ENCODE measurements around the gene ATRN.
"Not testable (repeated sequence)": the region's sequence is repeated elsewhere in the genome, so short reads cannot be mapped to it uniquely, and the experiment has no call there.

ATRN gene

GRCh38 chr20:3470627-3471396 is at the start of gene ATRN:
ATRN (plus strand) TSS chr20:3471018; CDS start chr20:3471108, 90 bp downstream.
- H3K4me3 Mint-ChIP-seq, result peak within 1 kb of the TSS; percentile 94
- no peaks in the 10 kb centered on the region for H3K9me3 Mint-ChIP-seq
- peaks cover 32% of the 10 kb centered on the region for H3K4me1 Mint-ChIP-seq
- H3K27ac Mint-ChIP-seq, result peak within 1 kb of the TSS; percentile 94
- ATAC-seq (peak; percentile 95), DNase-seq (ENCODE audit: low spot score in 2 of 2) (peak; percentile 94 to 97)
- peaks cover 4% of the 10 kb centered on the region for H3K36me3 Mint-ChIP-seq

- Mint-ChIP-seq H3K27ac (no peak overlapping the region), H3K9me3 (no peaks in the 10 kb centered on the region), H3K36me3 (no peaks in the 10 kb centered on the region), H3K4me3 (no peak overlapping the region), H3K4me1 (peaks cover 4% of the 10 kb centered on the region)
- ATAC-seq (no peak), DNase-seq (ENCODE audit: low spot score in 2 of 2) (no peak)
Measured at GRCh38 chr20:3421985-3422384, 48.8 kb upstream of the ATRN start.

GRCh38 chr20:3423126-3423525 is 47.7 kb upstream of the ATRN start:
- Mint-ChIP-seq H3K9me3 (no peaks in the 10 kb centered on the region), H3K4me1 (peaks cover 4% of the 10 kb centered on the region), H3K4me3 (no peak overlapping the region), H3K36me3 (no peaks in the 10 kb centered on the region), H3K27ac (no peak overlapping the region)
- ATAC-seq (no peak), DNase-seq (ENCODE audit: low spot score in 2 of 2) (no peak)

GRCh38 chr20:3426766-3427165 is 44.1 kb upstream of the ATRN start:
- H3K4me1 Mint-ChIP-seq; H3K36me3 Mint-ChIP-seq; ATAC-seq; DNase-seq (ENCODE audit: low spot score in 2 of 2); H3K4me3 Mint-ChIP-seq; H3K27ac Mint-ChIP-seq; H3K9me3 Mint-ChIP-seq: not testable (repeated sequence)

- no peak for ATAC-seq
- no peak overlapping the region for H3K4me3 Mint-ChIP-seq
Measured at GRCh38 chr20:3430376-3431069, 40.3 kb upstream of the ATRN start.

GRCh38 chr20:3431109-3431508 is 39.7 kb upstream of the ATRN start:
- ATAC-seq (no peak), DNase-seq (ENCODE audit: low spot score in 2 of 2) (no peak)
- no peak overlapping the region for H3K4me3 Mint-ChIP-seq
- H3K27ac Mint-ChIP-seq, result no peak overlapping the region
- H3K36me3 Mint-ChIP-seq, result no peaks in the 10 kb centered on the region
- no peaks in the 10 kb centered on the region for H3K9me3 Mint-ChIP-seq
- no peaks in the 10 kb centered on the region for H3K4me1 Mint-ChIP-seq

More at GRCh38 chr20:3430376-3431069, 40.3 kb upstream of the ATRN start:
- no peaks in the 10 kb centered on the region for H3K36me3 Mint-ChIP-seq
- no peaks in the 10 kb centered on the region for H3K4me1 Mint-ChIP-seq
- no peaks in the 10 kb centered on the region for H3K9me3 Mint-ChIP-seq
- H3K27ac Mint-ChIP-seq, result no peak overlapping the region
- DNase-seq (ENCODE audit: low spot score in 2 of 2), result no peak

- DNase-seq (ENCODE audit: low spot score in 2 of 2) (no peak), ATAC-seq (no peak)
- no peaks in the 10 kb centered on the region for H3K36me3 Mint-ChIP-seq
- no peaks in the 10 kb centered on the region for H3K9me3 Mint-ChIP-seq
- H3K27ac Mint-ChIP-seq, result no peak overlapping the region
- H3K4me3 Mint-ChIP-seq, result no peak overlapping the region
- no peaks in the 10 kb centered on the region for H3K4me1 Mint-ChIP-seq
Measured at GRCh38 chr20:3432844-3433243, 38.0 kb upstream of the ATRN start.

GRCh38 chr20:3433744-3434143 is 37.1 kb upstream of the ATRN start:
- Mint-ChIP-seq H3K4me1 (no peaks in the 10 kb centered on the region), H3K4me3 (no peak overlapping the region), H3K36me3 (no peaks in the 10 kb centered on the region), H3K9me3 (no peaks in the 10 kb centered on the region), H3K27ac (no peak overlapping the region)
- ATAC-seq, result no peak
- no peak for DNase-seq (ENCODE audit: low spot score in 2 of 2)

GRCh38 chr20:3434232-3434631 is 36.6 kb upstream of the ATRN start:
- H3K9me3 Mint-ChIP-seq, result no peaks in the 10 kb centered on the region
- H3K4me3 Mint-ChIP-seq, result no peak overlapping the region
- H3K27ac Mint-ChIP-seq, result no peak overlapping the region
- no peaks in the 10 kb centered on the region for H3K36me3 Mint-ChIP-seq
- DNase-seq (ENCODE audit: low spot score in 2 of 2) (no peak), ATAC-seq (peak; percentile 53)
- H3K4me1 Mint-ChIP-seq, result no peaks in the 10 kb centered on the region

- H3K4me3 Mint-ChIP-seq, result no peak overlapping the region
- no peaks in the 10 kb centered on the region for H3K4me1 Mint-ChIP-seq
- no peaks in the 10 kb centered on the region for H3K36me3 Mint-ChIP-seq
- DNase-seq (ENCODE audit: low spot score in 2 of 2), result no peak
- ATAC-seq, result no peak
- no peaks in the 10 kb centered on the region for H3K9me3 Mint-ChIP-seq
- no peak overlapping the region for H3K27ac Mint-ChIP-seq
Measured at GRCh38 chr20:3436864-3437574, 33.8 kb upstream of the ATRN start.

GRCh38 chr20:3446779-3447178 is 24.0 kb upstream of the ATRN start:
- Mint-ChIP-seq H3K4me3 (no peak overlapping the region), H3K4me1 (no peaks in the 10 kb centered on the region), H3K27ac (no peak overlapping the region), H3K36me3 (no peaks in the 10 kb centered on the region), H3K9me3 (no peaks in the 10 kb centered on the region)
- DNase-seq (ENCODE audit: low spot score in 2 of 2), result no peak
- ATAC-seq, result no peak

- H3K4me1 Mint-ChIP-seq, result no peaks in the 10 kb centered on the region
- no peak overlapping the region for H3K27ac Mint-ChIP-seq
- DNase-seq (ENCODE audit: low spot score in 2 of 2) (no peak), ATAC-seq (no peak)
- no peaks in the 10 kb centered on the region for H3K36me3 Mint-ChIP-seq
- H3K9me3 Mint-ChIP-seq, result no peaks in the 10 kb centered on the region
- no peak overlapping the region for H3K4me3 Mint-ChIP-seq
Measured at GRCh38 chr20:3447321-3447720, 23.5 kb upstream of the ATRN start.

GRCh38 chr20:3449319-3449718 is 21.5 kb upstream of the ATRN start:
- Mint-ChIP-seq H3K9me3 (no peaks in the 10 kb centered on the region), H3K27ac (no peak overlapping the region), H3K36me3 (no peaks in the 10 kb centered on the region), H3K4me3 (no peak overlapping the region), H3K4me1 (no peaks in the 10 kb centered on the region)
- DNase-seq (ENCODE audit: low spot score in 2 of 2) (no peak), ATAC-seq (no peak)

- no peaks in the 10 kb centered on the region for H3K4me1 Mint-ChIP-seq
- H3K27ac Mint-ChIP-seq, result no peak overlapping the region
- no peak for DNase-seq (ENCODE audit: low spot score in 2 of 2)
- ATAC-seq, result no peak
- H3K9me3 Mint-ChIP-seq, result no peaks in the 10 kb centered on the region
- H3K36me3 Mint-ChIP-seq, result no peaks in the 10 kb centered on the region
- H3K4me3 Mint-ChIP-seq, result no peak overlapping the region
Measured at GRCh38 chr20:3452136-3452535, 18.7 kb upstream of the ATRN start.

- no peaks in the 10 kb centered on the region for H3K9me3 Mint-ChIP-seq
- DNase-seq (ENCODE audit: low spot score in 2 of 2), result no peak
- H3K4me3 Mint-ChIP-seq, result no peak overlapping the region
- no peaks in the 10 kb centered on the region for H3K4me1 Mint-ChIP-seq
- ATAC-seq, result no peak
- H3K36me3 Mint-ChIP-seq, result no peaks in the 10 kb centered on the region
- no peak overlapping the region for H3K27ac Mint-ChIP-seq
Measured at GRCh38 chr20:3452690-3453089, 18.1 kb upstream of the ATRN start.

GRCh38 chr20:3454831-3455230 is 16.0 kb upstream of the ATRN start:
- H3K4me3 Mint-ChIP-seq, result no peak overlapping the region
- no peak overlapping the region for H3K27ac Mint-ChIP-seq
- H3K36me3 Mint-ChIP-seq, result no peaks in the 10 kb centered on the region
- no peaks in the 10 kb centered on the region for H3K4me1 Mint-ChIP-seq
- no peak for DNase-seq (ENCODE audit: low spot score in 2 of 2)
- no peak for ATAC-seq
- H3K9me3 Mint-ChIP-seq, result no peaks in the 10 kb centered on the region
